HL-60 (cell line): Measurements from ENCODE around the gene RPS4Y1.

Experiments
- DNase-seq, 2 experiments: peaks; one replicate each; pipeline ENCODE4 v3.0.0-alpha.2; 2010 to 2020; ENCODE audit warnings: low read depth in 1 of 2, low spot score in 1 of 2
- H3K27ac ChIP-seq: fragments of 250-450 bp; sonication (Bioruptor Pico); replicated peaks from 2 replicates; pipeline ENCODE4 v1.5.1; 2020; ENCODE audit warnings: mild to moderate bottlenecking, moderate library complexity
- H3K27me3 ChIP-seq: fragments of 250-450 bp; sonication (Bioruptor Pico); 2 replicates; pipeline ENCODE4 v1.5.1; 2021; ENCODE audit warnings: mild to moderate bottlenecking, moderate library complexity; ENCODE audit not compliant: insufficient read depth, poor library complexity, severe bottlenecking
- H3K4me3 ChIP-seq: replicated peaks from 2 replicates; pipeline ENCODE4 v1.5.1; 2011; ENCODE audit warnings: mild to moderate bottlenecking, control low read depth, low read length; ENCODE audit not compliant: insufficient read depth
- GABPA ChIP-seq: IDR thresholded peaks from 2 replicates; pipeline ENCODE4 v1.6.1; 2012; ENCODE audit warnings: low read depth
- POLR2AphosphoS5 ChIP-seq: IDR thresholded peaks from 2 replicates; pipeline ENCODE4 v1.6.1; 2012; ENCODE audit warnings: low read depth
- SPI1 ChIP-seq: IDR thresholded peaks from 2 replicates; pipeline ENCODE4 v1.6.1; 2012; ENCODE audit warnings: low read depth, mild to moderate bottlenecking, borderline replicate concordance
- TF ChIP-seq, protein P1 (sequence below): IDR thresholded peaks from one replicate; pipeline ENCODE4 v1.5.1; 2011; ENCODE audit warnings: low read length, control low read depth, inconsistent platforms; ENCODE audit not compliant: insufficient read depth
- TF ChIP-seq, protein P2 (sequence below): IDR thresholded peaks from 2 replicates; pipeline ENCODE4 v1.6.1; 2012; ENCODE audit warnings: low read depth; ENCODE audit not compliant: insufficient replicate concordance

RPS4Y1 gene

GRCh38 chrY:2893471-2893870 is 52.1 kb downstream of the RPS4Y1 start:
- H3K4me3 ChIP-seq: no peak overlapping the region
- no peak for DNase-seq
- no peak overlapping the region for H3K27ac ChIP-seq
- no peak for TF ChIP-seq POLR2AphosphoS5
- TF ChIP-seq, protein P1, sequence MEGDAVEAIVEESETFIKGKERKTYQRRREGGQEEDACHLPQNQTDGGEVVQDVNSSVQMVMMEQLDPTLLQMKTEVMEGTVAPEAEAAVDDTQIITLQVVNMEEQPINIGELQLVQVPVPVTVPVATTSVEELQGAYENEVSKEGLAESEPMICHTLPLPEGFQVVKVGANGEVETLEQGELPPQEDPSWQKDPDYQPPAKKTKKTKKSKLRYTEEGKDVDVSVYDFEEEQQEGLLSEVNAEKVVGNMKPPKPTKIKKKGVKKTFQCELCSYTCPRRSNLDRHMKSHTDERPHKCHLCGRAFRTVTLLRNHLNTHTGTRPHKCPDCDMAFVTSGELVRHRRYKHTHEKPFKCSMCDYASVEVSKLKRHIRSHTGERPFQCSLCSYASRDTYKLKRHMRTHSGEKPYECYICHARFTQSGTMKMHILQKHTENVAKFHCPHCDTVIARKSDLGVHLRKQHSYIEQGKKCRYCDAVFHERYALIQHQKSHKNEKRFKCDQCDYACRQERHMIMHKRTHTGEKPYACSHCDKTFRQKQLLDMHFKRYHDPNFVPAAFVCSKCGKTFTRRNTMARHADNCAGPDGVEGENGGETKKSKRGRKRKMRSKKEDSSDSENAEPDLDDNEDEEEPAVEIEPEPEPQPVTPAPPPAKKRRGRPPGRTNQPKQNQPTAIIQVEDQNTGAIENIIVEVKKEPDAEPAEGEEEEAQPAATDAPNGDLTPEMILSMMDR: no peak
- H3K27me3 ChIP-seq: no peaks in the 10 kb centered on the region

GRCh38 chrY:2896050-2896449 is 54.6 kb downstream of the RPS4Y1 start:
- Histone ChIP-seq H3K4me3 (no peak overlapping the region), H3K27me3 (no peaks in the 10 kb centered on the region), H3K27ac (no peak overlapping the region)
- TF ChIP-seq, protein P2, sequence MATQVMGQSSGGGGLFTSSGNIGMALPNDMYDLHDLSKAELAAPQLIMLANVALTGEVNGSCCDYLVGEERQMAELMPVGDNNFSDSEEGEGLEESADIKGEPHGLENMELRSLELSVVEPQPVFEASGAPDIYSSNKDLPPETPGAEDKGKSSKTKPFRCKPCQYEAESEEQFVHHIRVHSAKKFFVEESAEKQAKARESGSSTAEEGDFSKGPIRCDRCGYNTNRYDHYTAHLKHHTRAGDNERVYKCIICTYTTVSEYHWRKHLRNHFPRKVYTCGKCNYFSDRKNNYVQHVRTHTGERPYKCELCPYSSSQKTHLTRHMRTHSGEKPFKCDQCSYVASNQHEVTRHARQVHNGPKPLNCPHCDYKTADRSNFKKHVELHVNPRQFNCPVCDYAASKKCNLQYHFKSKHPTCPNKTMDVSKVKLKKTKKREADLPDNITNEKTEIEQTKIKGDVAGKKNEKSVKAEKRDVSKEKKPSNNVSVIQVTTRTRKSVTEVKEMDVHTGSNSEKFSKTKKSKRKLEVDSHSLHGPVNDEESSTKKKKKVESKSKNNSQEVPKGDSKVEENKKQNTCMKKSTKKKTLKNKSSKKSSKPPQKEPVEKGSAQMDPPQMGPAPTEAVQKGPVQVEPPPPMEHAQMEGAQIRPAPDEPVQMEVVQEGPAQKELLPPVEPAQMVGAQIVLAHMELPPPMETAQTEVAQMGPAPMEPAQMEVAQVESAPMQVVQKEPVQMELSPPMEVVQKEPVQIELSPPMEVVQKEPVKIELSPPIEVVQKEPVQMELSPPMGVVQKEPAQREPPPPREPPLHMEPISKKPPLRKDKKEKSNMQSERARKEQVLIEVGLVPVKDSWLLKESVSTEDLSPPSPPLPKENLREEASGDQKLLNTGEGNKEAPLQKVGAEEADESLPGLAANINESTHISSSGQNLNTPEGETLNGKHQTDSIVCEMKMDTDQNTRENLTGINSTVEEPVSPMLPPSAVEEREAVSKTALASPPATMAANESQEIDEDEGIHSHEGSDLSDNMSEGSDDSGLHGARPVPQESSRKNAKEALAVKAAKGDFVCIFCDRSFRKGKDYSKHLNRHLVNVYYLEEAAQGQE: no peak
- TF ChIP-seq GABPA: no peak
- TF ChIP-seq POLR2AphosphoS5: no peak
- no peak for TF ChIP-seq SPI1
- TF ChIP-seq, protein P1: no peak
- DNase-seq: no peak

- no peak for DNase-seq
- Histone ChIP-seq H3K27ac (no peak overlapping the region), H3K4me3 (no peak overlapping the region), H3K27me3 (no peaks in the 10 kb centered on the region)
- TF ChIP-seq, protein P2: no peak
- TF ChIP-seq POLR2AphosphoS5 (no peak), SPI1 (no peak), GABPA (no peak)
- TF ChIP-seq, protein P1: no peak
Observed at GRCh38 chrY:2907356-2907755, 66.0 kb downstream of the RPS4Y1 start.

DNA sequence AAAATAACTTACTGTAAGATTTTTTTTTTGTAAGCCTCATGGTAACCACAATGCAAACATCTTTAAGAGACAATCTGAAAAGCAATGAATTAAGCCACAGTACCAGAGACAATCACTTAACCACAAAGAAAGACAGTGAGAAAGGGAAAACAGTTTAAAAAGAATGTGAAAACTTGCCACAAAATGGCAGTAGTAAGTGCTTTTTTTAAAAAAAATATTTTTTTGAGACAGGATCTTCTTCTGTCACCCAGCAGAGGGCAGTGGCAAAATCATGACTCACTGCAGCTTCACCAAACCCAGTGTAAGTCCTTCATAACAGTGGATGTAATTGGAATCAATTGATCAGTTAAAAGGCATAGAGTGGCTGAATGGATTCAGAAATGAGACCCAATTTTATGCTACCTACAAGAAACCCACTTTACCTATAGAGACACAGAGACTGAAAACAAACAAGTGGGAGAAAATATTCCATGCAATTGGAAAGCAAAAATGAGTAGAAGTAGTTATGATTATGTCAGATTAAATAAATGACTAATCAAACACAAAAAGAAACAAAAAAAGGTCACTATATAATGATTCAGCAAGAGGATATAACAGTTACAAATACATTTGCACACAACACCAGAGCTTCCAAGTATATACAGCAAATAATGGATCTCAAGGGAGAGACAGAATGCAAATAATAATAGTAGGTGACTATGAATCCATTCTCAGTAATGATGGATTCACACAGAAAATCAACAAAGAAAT is 71.8 kb downstream of the RPS4Y1 start:
- no peak overlapping the region for H3K27ac ChIP-seq

More for the DNA sequence above, 71.8 kb downstream of the RPS4Y1 start:
- TF ChIP-seq, protein P2: no peak
- TF ChIP-seq GABPA (no peak), POLR2AphosphoS5 (no peak), SPI1 (no peak)
- TF ChIP-seq, protein P1: no peak
- no peak for DNase-seq
- H3K27me3 ChIP-seq: no peaks in the 10 kb centered on the region
- H3K4me3 ChIP-seq: no peak overlapping the region
